ENCODE data around the gene ANXA11. TPM values are rescaled to one million over a fixed set of nuclear protein-coding genes. Genes with fewer than 3 reads are reported as not detected.

Gene ANXA11
- total and polyA plus RNA-seq, 2 experiments from 2014 or later, result 42.3 to 70.0 TPM

- no peak for ATAC-seq
- no peaks in the 10 kb centered on the region for H3K9me2 ChIP-seq (ENCODE audit: insufficient read depth)
- H3K4me1 ChIP-seq (ENCODE audit: insufficient read depth), result peaks cover 9% of the 10 kb centered on the region
- Mint-ChIP-seq H3K27me3 (ENCODE audit: insufficient read depth, low read depth, poor library complexity) (peaks cover 8% of the 10 kb centered on the region), H3K36me3 (ENCODE audit: low read depth) (peaks cover 29% of the 10 kb centered on the region), H3K4me1 (peaks cover 7% of the 10 kb centered on the region; the same call in 2 of the 3 replicates), H3K4me3 (no peak overlapping the region), H3K27ac (no peak overlapping the region), H3K9me3 (peaks cover 33% of the 10 kb centered on the region)
- H3K79me2 ChIP-seq (replicated peaks; ENCODE audit: insufficient read depth), result no peaks in the 10 kb centered on the region
- no peak for TF ChIP-seq CREB1 (CRISPR knock-in tag; IDR thresholded peaks at IDR 0.05; ENCODE audit: low read depth)
- TF ChIP-seq CTCF (conservative IDR thresholded peaks at IDR 0.05; ENCODE audit: low read depth in 2 of 2), result no peak
- no peak for TF ChIP-seq ETS1 (IDR thresholded peaks at IDR 0.05)
- DNase-seq (ENCODE audit: low spot score), result no peak
- H3K4me3 ChIP-seq, result no peak overlapping the region
- no peak overlapping the region for H3K27ac ChIP-seq (ENCODE audit: low read depth)
- no peaks in the 10 kb centered on the region; the same call in 1 of the 2 replicates for H3K36me3 ChIP-seq (ENCODE audit: insufficient read depth)
- no peak overlapping the region for H2AFZ ChIP-seq
- H3F3A ChIP-seq (replicated peaks; ENCODE audit: low read depth), result no peaks in the 10 kb centered on the region
- no peaks in the 10 kb centered on the region for H4K20me1 ChIP-seq (replicated peaks; ENCODE audit: insufficient read depth)
- H3K4me2 ChIP-seq, result no peak overlapping the region
- no peaks in the 10 kb centered on the region for H3K27me3 ChIP-seq (ENCODE audit: insufficient read depth)
Observed at GRCh38 chr10:80110986-80111385, 94.4 kb downstream of the ANXA11 start.

- no peak overlapping the region for H3K27ac ChIP-seq (ENCODE audit: low read depth)
- H3F3A ChIP-seq (replicated peaks; ENCODE audit: low read depth), result no peaks in the 10 kb centered on the region
- H3K27me3 Mint-ChIP-seq (ENCODE audit: insufficient read depth, low read depth, poor library complexity), result peaks cover 8% of the 10 kb centered on the region
- peaks cover 27% of the 10 kb centered on the region for H3K4me1 Mint-ChIP-seq
- H2AFZ ChIP-seq, result no peak overlapping the region
- no peaks in the 10 kb centered on the region for H3K79me2 ChIP-seq (replicated peaks; ENCODE audit: insufficient read depth)
- peaks cover 33% of the 10 kb centered on the region for H3K9me3 Mint-ChIP-seq
- no peaks in the 10 kb centered on the region; the same call in 1 of the 2 replicates for H3K36me3 ChIP-seq (ENCODE audit: insufficient read depth)
- H3K4me3 ChIP-seq, result no peak overlapping the region
- DNase-seq (ENCODE audit: low spot score) (no peak), ATAC-seq (no peak)
- no peak overlapping the region for H3K4me3 Mint-ChIP-seq
- H3K27ac Mint-ChIP-seq, result no peak overlapping the region
- H3K36me3 Mint-ChIP-seq (ENCODE audit: low read depth), result peaks cover 29% of the 10 kb centered on the region
- H3K27me3 ChIP-seq (ENCODE audit: insufficient read depth), result no peaks in the 10 kb centered on the region
- H3K4me1 ChIP-seq (ENCODE audit: insufficient read depth), result peaks cover 31% of the 10 kb centered on the region
- H3K9me2 ChIP-seq (ENCODE audit: insufficient read depth), result no peaks in the 10 kb centered on the region
- H4K20me1 ChIP-seq (replicated peaks; ENCODE audit: insufficient read depth), result no peaks in the 10 kb centered on the region
- no peak overlapping the region for H3K4me2 ChIP-seq
- TF ChIP-seq ZNF114 (CRISPR knock-in tag; IDR thresholded peaks at IDR 0.05), result no peak
- TF ChIP-seq JUNB (IDR thresholded peaks at IDR 0.05; ENCODE audit: unreplicated experiment), result no peak
- no peak for TF ChIP-seq CTCF (conservative IDR thresholded peaks at IDR 0.05; ENCODE audit: low read depth in 2 of 2)
- TF ChIP-seq EZH2 (IDR thresholded peaks at IDR 0.05; ENCODE audit: low read depth, unreplicated experiment), result no peak
- no peak for TF ChIP-seq REST (IDR thresholded peaks at IDR 0.05; ENCODE audit: unreplicated experiment)
Observed at GRCh38 chr10:80108576-80109239, 96.6 kb downstream of the ANXA11 start.

Measured in GM23338 (cell line).